Adrenal gland (tissue), 5 donors: Measurements from ENCODE around the gene GDF10.

Experiments
- POLR2A ChIP-seq, 2 donors: fragments of 450-650 bp; IDR thresholded peaks; one replicate each; pipeline ENCODE4 v1.6.1; 2017; ENCODE audit warnings: antibody characterized with exemption in 2 of 2, mild to moderate bottlenecking in 2 of 2, moderate library complexity in 1 of 2
- TF ChIP-seq, protein P1 (sequence below), 6 experiments: fragments of 450-650 bp in 4 of 6; fragments of 200-600 bp in 2 of 6; sonication (generic) in 1 of 6; IDR thresholded peaks; 1 replicate in 5 of 6; 2 replicates in 1 of 6; pipeline versions ENCODE4 v1.5.1 to v1.8.0; 2016 to 2021; ENCODE audit warnings: antibody characterized with exemption in 6 of 6, mild to moderate bottlenecking in 2 of 6, moderate library complexity in 1 of 6
- donor health status: DM: no; HTN: no; CAD: no.

DNA sequence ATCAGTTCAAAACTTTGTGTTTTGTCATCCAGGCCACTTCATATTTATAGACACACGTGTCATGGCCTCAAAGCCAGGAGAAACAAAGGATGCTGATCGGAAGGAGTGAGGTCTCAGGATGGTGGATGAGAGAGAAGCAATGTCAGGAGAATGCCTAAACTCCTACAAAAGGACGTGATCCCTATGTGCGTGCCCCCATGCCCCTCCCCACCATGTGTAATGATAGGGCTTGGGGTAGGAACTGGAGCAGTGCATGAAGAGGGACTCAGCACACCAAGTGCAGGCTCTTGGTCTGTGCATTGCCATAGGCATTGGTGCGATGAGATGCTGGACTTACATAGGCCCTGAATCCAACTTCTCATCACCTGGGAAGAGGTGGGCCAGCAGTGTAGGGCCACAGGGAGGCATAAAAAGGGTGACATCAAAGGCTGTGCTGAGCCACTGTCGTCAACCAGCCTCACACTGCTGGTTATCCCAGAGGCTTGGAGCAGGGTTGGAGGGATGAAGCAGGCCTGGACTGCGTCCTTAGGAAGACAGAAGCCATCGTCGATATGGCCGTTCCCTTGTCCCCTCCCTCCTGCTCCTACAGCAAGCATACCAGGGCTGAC lies 46.9 kb upstream of the GDF10 start:
- TF ChIP-seq, protein P1, sequence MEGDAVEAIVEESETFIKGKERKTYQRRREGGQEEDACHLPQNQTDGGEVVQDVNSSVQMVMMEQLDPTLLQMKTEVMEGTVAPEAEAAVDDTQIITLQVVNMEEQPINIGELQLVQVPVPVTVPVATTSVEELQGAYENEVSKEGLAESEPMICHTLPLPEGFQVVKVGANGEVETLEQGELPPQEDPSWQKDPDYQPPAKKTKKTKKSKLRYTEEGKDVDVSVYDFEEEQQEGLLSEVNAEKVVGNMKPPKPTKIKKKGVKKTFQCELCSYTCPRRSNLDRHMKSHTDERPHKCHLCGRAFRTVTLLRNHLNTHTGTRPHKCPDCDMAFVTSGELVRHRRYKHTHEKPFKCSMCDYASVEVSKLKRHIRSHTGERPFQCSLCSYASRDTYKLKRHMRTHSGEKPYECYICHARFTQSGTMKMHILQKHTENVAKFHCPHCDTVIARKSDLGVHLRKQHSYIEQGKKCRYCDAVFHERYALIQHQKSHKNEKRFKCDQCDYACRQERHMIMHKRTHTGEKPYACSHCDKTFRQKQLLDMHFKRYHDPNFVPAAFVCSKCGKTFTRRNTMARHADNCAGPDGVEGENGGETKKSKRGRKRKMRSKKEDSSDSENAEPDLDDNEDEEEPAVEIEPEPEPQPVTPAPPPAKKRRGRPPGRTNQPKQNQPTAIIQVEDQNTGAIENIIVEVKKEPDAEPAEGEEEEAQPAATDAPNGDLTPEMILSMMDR (IDR thresholded peaks at IDR 0.05), result no peak
- TF ChIP-seq POLR2A (IDR thresholded peaks at IDR 0.05), result no peak
